Cardiac septum (tissue), 1 donor: ENCODE data around the gene VMP1. TPM values are rescaled to one million over a fixed set of nuclear protein-coding genes. Genes with fewer than 3 reads are reported as not detected.
"Not testable (repeated sequence)": the region's sequence is repeated elsewhere in the genome, so short reads cannot be mapped to it uniquely, and the experiment has no call there.

Source experiments
- DNase-seq: peaks from one replicate; pipeline ENCODE4 v3.0.0-alpha.2; 2020; ENCODE audit warnings: low spot score
- intact Hi-C: fragments of 100-400 bp; cut with DNase I; formaldehyde crosslinking; loops from one replicate; pipeline ENCODE4 v1.14.0; 2022
- total RNA-seq: library from RNA; stranded (reverse); fragmentation: NEBNext Ultra II Directional; extraction: Animal tissue kit (Norgen Biotek cat#: 25700); gene quantifications from one replicate; pipeline ENCODE4 v1.2.1, GENCODE V29; 2021
- donor health status: DM: no; HTN: no; CAD: no.

The VMP1 gene
- total RNA-seq, 1 donor from 2014 or later = 82.8 TPM

GRCh38 chr17:59751955-59752413 lies 44.5 kb downstream of the VMP1 start:
- DNase-seq = no peak
- intact Hi-C loops = loop anchor here (2.0 to 10.0 kb wide), 3 partner anchors 35 to 283 kb away; no protein-coding TSS in a partner anchor

DNA sequence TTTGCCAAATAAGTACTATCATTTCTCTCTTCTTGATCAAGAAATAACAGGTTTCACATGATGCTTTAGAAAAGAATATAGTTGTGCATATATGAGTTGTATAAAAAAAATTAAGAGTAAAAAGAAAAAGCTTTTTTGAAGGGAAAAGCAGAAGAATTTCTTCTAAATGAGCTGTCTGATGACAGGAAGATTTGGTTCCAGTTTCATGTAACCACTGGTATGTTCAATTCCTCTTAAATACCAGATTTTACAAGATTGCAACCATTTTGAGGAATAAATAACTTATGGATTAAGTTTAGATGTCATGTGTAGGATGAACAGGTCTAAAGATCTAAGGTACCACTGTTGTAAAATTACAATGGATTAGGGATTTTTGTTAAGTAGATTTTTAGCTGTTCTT lies 45.0 kb downstream of the VMP1 start:
- no peak for DNase-seq
- intact Hi-C loops = loop anchor here (2.0 to 10.0 kb wide), 3 partner anchors 35 to 282 kb away; no protein-coding TSS in a partner anchor

DNA sequence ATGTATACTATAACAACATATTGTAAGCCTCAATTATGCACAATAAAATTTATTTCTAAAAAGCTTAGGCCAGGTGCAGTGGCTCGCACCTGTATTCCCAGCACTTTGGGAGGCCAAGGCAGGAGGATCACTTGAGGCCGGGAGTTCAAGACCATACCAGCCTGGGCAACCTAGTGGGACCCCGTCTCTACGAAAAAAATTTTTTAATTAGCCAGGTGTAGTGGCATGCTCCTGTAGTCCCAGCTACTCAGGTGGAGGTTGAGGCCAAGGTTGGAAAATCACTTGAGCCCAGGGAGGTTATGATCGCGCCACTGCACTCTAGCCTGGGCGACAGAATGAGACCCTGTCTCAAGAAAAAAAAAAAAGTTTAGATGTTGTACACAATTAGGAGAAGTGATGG lies 45.5 kb downstream of the VMP1 start:
- intact Hi-C loops = loop anchor here (2.0 to 10.0 kb wide), 3 partner anchors 34 to 282 kb away; no protein-coding TSS in a partner anchor
- DNase-seq = no peak

GRCh38 chr17:59753522-59754467 lies 46.3 kb downstream of the VMP1 start:
- no peak for DNase-seq
- intact Hi-C loops = loop anchor here (2.0 to 10.0 kb wide), 3 partner anchors 34 to 281 kb away; no protein-coding TSS in a partner anchor

DNA sequence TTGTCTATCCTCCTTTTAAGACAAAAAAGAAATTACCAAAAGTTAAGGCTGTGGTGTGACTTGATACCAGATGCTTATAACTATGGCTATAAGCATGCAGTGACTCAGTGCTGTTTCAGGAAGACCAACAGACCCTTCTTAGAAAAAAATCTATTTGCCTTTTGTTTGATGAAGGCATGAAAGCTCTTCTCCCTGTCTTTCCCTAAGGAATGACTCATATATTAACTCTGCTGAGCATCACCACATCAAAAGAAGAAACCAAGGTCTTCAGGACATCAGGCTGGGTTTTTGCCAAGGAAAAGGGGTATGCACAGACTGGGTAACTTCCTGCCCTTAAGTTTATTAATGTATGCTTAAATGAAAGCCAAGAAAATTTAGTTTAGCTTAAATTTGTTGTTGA lies 47.1 kb downstream of the VMP1 start:
- DNase-seq = no peak
- intact Hi-C loops = loop anchor here (5.0 to 10.0 kb wide), 2 partner anchors 33 to 280 kb away; no protein-coding TSS in a partner anchor

- not testable (repeated sequence) for DNase-seq
- intact Hi-C loops = loop anchor here (10.0 kb wide), 1 partner anchor 280 kb away; no protein-coding TSS in a partner anchor
Observed at GRCh38 chr17:59755069-59755468, 47.6 kb downstream of the VMP1 start.

DNA sequence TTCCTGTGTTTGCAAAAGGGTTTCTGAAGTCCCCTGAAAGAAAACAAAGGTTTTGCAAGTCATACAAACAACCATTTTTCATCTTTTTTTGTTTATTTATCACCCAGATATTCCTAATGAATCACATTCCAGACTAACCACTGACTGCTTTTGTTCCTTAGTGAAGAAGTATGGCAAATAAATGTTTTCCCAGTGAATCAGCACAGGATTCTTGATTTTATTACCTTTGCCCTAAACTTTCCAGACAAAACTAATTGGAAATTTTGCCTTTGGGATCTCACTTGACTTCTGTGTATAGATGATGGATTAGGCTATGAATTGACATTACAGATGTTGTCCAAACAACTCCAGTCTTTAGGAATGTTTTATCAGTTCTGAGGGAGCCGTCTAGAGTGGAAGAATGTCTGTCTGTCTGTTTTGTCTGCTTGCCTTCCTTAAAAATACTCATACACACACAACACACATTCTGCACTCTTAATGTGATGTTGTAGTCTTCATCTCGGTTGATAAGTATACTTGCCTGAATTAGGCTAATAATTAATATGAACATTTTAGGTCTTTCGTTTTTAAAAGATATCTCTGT lies 48.9 kb downstream of the VMP1 start:
- no peak for DNase-seq
- intact Hi-C loops = loop anchor here (10.0 kb wide), 1 partner anchor 278 kb away; no protein-coding TSS in a partner anchor

- intact Hi-C loops = loop anchor here (10.0 kb wide), 1 partner anchor 278 kb away; no protein-coding TSS in a partner anchor
- DNase-seq = no peak
Observed at GRCh38 chr17:59757043-59757442, 49.6 kb downstream of the VMP1 start.

GRCh38 chr17:59757470-59757869 lies 50.0 kb downstream of the VMP1 start:
- DNase-seq = no peak
- intact Hi-C loops = loop anchor here (10.0 kb wide), 1 partner anchor 277 kb away; no protein-coding TSS in a partner anchor

DNA sequence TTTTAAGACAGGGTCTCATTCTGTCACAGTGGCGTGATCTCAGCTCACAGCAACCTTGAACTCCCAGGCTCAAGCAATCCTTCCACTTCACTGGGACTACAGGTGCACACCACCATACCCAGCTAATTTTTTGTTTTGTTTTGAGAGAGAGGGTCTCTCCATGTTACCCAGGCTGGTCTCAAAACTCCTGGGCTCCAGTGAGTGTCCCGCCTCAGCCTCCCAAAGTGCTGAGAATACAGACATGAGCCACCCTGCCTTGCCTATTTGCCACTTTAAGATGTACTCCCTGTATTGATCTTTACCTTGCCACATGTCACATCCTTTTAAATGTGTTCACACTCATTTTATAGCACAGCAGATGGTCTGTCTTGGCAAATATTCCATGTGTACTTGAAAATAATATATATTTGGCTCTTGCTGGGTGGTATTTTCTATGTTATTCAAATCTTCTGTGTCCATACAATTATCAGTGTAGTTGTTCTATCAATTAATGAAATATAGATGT lies 50.5 kb downstream of the VMP1 start:
- no peak for DNase-seq
- intact Hi-C loops = loop anchor here (10.0 kb wide), 1 partner anchor 277 kb away; no protein-coding TSS in a partner anchor

DNA sequence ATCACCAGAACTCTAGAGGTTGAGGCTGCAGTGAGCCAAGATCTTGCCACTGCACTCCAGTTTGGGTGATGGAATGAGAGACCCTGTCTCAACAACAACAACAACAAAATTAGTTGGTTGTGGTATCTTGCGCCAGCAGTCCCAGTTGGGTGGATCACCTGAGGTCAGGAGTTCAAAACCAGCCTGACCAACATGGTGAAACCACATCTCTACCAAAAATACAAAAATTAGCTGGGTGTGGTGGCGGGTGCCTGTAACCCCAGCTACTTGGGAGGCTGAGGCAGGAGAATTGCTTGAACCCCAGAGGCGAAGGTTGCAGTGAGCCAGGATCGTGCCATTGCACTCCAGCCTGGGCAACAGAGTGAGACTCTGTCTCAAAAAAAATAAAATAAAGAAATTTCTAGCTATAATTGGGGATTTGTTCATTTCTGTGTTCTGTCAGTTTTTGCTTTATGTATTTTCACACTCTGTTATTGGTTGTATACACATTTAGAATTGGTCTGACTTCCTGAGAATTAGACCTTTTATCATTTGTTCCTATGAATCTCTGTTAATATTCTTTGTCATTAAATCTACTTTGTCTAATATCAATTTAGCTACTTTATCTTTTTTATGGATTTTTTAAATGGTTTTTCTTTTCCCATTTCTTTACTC lies 51.7 kb downstream of the VMP1 start:
- DNase-seq = not testable (repeated sequence)
- intact Hi-C loops = loop anchor here (10.0 kb wide), 1 partner anchor 276 kb away; no protein-coding TSS in a partner anchor

DNA sequence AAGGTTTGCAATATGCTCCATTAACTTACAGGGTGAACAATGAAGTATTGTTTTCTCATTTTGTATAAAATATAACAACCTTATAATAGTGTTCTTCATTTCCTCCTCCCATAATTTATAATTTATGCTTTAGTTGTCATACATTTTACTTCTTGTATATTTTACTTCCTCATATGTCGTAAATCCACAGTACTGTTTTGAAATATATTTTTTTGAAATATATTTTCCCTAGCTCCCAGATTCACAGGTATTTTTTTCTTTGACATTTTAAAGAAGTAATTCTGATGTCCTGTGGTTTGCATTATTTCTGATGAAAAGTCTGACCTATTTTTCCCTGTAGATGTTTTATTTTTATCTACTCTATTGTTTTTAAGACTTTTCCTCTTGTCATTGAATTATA lies 52.7 kb downstream of the VMP1 start:
- intact Hi-C loops = no loop called here
- no peak for DNase-seq

- no peak for DNase-seq
- intact Hi-C loops = no loop called here
Observed at GRCh38 chr17:59761385-59762048, 54.1 kb downstream of the VMP1 start.

- no peak for DNase-seq
- intact Hi-C loops = no loop called here
Observed at GRCh38 chr17:59762049-59762823, 54.8 kb downstream of the VMP1 start.

DNA sequence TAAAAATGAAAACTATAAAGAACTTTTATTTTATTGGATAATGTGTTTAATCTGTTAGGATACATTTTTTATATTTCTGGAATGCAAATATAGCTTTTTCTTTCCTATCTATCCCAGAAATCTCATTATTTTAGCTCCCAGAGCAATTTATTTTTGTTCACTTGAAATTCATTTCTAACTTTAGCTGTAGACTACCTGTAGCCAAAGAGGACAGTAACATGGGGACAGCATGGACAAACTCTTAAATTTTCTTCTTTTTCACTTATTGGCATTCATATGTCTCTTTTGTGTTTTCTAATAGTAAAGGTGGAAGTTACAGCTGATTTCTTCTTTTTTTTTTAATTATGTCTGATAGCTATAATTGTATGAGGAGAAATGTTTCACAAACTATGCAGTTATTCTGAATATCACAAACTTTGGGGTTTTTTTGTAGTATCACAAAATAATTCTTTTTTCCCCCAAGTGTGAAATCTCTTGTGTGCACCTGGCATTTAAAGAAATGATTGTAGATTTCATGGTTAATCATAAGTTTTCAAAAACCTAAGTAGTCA lies 55.4 kb downstream of the VMP1 start:
- intact Hi-C loops = no loop called here

GRCh38 chr17:59763861-59764260 lies 56.4 kb downstream of the VMP1 start:
- DNase-seq = no peak
- intact Hi-C loops = no loop called here

More for the DNA sequence above, 55.4 kb downstream of the VMP1 start:
- DNase-seq = no peak

GRCh38 chr17:59764292-59764741 lies 56.9 kb downstream of the VMP1 start:
- DNase-seq = no peak

DNA sequence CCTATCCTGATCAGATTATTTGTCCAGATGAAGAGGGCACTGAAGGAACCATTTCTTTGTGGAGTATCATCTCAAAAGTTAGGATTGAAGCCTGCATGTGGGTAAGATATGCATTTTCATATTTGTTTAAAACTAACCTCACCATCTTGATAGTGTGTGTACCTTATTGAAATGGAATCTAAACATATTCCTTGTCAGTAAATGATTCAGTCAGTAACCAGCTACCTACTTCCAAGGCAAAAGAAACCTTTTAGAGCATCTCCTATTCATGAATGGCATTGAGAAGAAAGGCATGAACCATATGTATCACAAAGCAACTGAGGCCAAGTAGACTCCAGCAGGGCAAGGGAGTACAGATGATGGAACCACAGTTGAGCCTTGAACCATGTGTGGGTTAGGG lies 57.6 kb downstream of the VMP1 start:
- no peak for DNase-seq
- intact Hi-C loops = no loop called here

More at GRCh38 chr17:59764292-59764741, 56.9 kb downstream of the VMP1 start:
- intact Hi-C loops = no loop called here
